ENCODE results near the gene DNMT3A.
A peak's percentile ranks its signal among the peaks of the same experiment; 100 is the strongest.

DNMT3A gene

GRCh38 chr2:25324251-25324650 is 17.5 kb downstream of the DNMT3A start:
- DNase-seq = no peak

DNA sequence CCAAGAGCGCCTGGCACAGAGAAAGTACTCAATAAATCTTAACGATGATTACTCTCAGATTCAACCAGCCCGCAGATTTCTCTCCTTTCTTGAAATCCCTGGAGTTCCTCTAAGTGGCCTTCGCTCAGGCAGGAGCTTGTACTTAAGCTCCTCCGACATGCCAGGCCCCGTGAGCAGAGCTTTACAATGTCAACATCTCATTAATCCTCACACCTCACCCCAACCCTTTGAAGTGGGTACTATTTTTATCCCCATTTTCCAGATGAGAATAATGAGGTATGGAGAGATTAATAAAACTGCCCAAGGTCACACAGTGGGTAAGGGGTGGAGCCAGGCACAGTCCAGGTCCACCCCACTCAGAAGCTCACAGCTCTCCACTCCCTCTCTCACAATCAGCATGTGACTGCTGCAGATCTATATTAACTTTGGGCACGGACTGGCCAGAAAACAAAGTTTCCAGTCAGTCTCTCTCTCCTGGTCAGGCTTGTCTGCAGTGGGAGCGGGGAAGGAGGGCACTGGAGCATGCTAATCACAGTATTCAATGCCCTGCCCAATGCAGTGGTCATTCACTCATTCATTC is 18.0 kb downstream of the DNMT3A start:
- no peak for DNase-seq

DNA sequence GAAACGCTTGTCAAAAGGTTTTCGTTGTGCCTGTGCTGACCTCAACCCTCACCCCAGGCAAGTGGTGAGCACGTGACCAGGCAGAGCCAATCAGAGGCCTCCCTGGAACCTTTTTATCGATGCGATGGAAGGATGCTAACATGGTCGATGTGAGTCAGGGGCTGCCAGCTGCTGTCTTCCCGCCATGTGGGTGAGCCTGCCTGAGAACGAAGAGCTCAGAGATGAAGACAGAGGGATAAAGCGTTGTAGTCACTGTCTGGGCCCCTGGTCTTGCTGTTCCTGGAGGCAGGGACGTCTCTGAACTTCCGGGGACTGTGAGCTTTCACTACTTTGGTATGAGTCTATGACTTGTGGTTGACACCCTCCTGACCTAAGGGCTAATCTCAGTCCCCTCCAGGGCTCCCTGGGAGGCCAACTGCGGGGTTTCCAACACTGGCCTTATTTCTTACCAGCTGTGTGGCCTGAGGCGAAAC is 18.6 kb downstream of the DNMT3A start:
- DNase-seq = peak; percentile 68

DNA sequence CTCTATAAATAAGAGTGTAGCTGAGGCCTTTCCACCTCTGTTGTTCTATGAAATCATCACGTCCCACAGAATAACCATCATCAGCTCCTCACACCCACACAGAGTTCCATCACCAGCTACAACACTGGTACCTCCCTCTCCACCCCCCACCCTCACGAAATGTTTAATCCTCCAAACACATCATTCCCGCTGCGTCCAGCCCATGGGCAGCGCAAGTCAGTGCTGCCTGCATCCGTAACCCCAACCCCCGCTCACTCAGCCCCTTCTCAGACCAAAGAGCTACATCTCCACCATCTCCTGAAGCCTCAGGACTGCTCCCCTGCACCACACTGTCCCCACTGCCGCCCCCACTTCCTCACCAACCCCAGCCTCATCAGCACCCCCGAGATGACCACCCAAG is 19.4 kb downstream of the DNMT3A start:
- DNase-seq = no peak

DNA sequence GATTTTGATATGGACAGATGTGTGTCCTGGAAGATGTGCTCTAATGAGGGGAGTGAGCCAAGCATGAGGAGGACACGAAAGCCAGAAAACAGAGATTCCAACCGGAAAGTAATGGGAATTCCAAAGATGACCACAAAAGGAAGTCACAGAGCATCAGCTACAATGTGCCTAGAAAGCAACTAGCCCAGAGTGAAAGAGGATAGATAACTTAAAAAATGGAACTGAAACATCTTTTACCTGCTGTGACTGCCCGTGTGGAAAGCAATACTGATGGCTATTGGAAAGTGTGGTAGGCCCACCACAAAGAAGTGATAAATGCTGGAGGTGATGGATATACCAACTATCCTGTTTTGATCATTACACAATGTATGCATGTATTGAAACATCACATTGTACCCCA is 21.6 kb downstream of the DNMT3A start:
- DNase-seq = no peak

- no peak for DNase-seq
Observed at GRCh38 chr2:25316101-25316500, 25.6 kb downstream of the DNMT3A start.

GRCh38 chr2:25315316-25315680 is 26.4 kb downstream of the DNMT3A start:
- DNase-seq = no peak

DNA sequence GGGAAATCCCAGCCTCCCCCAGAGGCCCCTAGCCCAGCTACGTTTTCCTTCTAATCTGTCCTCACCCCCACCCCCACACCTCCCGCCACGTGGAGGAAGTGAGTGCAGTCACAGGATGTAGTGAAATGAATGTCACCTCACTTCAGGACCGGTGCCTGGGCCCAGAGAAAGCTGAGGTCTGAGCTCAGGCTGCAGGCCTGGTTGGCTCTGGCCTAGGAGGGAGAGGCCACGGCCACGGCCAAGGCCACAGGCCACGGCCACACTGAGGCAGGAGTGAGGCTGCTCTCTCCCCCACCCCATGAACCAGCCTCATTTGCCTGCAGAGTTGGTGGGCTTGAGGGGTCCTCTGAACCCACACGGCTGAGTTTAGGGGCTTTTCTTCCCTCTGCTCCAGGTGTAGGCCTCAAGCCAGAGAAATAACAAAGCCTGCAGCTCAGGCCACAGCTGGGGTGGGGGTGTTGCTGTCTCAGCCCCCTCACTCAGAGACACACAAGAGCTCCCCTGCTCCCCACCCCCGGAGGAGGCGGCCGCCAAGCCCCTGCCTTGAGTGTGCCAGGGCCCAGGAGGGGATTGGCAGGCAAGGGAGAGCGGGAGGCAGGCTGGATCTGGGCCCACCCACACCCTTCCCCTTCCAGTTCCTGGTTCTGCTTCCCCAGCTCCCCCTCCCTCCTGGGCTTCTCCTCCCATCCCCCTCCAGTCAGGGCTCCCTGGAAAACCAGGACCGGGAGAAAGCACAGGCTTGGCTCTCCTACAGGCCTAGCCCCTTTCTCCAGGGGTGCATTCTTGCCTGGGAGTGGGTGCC is 27.0 kb downstream of the DNMT3A start:
- peak; percentile 57 for DNase-seq

DNA sequence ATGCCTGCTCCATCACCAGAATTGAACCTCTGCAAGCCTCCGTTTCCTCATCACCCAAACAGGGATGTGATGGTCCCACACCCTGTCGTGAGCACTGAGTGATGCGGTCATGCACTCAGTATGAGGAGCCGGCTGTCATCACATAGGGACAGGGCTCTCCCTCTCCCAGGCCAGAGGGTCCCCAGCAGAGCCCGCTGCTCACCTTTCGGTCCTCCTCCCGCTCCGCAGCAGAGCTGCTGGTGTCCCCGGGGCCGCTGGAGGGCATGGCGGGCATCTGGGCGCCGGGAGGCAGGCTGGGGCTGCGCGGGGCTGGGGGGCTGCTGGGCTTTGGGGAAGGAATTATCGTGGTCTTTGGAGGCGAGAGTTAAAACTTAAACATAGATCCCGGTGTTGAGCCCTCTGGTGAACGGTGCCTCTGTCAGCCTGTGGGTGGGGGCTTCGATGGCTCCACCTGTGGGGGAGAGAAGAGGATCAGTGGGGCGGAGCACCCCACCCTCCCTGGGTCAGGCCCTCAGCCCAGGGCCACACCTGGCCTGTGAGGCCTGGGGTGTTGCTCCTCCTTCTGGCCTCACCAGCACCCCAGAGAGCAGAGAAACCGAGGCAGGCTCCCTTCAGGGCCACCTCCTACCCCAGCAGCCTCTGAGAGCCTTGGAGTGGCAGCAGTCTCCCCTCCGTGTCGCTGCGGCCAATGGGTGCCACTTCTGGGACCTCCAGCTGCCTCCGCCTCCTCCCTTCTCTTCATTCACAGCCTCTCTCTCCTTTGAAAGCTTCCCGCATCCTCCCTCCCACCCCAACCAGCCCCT is 27.8 kb downstream of the DNMT3A start:
- DNase-seq = no peak

GRCh38 chr2:25312958-25313710 is 28.6 kb downstream of the DNMT3A start:
- DNase-seq = no peak

- DNase-seq = no peak
Observed at GRCh38 chr2:25311865-25312575, 29.7 kb downstream of the DNMT3A start.

- no peak for DNase-seq
Observed at GRCh38 chr2:25310965-25311864, 30.5 kb downstream of the DNMT3A start.

GRCh38 chr2:25310709-25310964 is 31.1 kb downstream of the DNMT3A start:
- no peak for DNase-seq

DNA sequence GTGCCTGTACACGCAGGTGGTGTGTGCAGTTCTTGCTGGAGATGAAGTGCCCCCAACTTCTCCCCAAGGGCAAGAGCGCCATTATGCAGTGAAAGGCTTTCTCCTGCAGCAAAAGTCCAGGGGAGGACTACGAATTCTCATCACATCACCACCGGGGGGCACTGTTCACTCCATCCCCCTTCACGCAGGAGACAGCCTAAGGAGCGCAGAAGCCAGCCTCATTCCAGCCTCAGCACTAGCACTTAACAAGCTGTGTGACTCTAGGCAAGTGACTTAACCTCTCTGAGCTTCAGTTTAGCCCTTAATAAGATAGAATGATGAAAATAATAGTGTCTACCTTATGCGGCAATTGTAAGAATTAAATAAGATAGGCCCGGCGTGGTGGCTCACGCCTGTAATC is 32.3 kb downstream of the DNMT3A start:
- peak; percentile 58 for DNase-seq

DNA sequence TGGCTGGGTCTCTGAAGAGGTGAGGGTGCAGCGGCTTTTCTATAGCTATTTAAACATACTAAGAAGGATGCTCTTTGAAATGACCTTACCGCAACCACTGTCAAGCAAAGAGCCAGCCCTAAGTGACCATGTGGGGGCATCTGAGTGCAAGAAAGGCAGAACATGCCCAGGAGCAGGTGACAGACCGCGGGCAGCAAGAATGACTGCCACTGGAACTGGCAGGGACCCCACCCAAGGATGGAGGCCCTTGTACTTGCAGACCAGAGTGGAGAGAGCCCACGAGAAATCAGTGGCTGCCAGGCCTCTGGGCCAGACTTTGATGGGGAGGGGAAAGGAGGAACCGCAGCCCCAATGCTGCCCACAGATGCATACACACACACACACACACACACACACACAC is 33.1 kb downstream of the DNMT3A start:
- no peak for DNase-seq

DNA sequence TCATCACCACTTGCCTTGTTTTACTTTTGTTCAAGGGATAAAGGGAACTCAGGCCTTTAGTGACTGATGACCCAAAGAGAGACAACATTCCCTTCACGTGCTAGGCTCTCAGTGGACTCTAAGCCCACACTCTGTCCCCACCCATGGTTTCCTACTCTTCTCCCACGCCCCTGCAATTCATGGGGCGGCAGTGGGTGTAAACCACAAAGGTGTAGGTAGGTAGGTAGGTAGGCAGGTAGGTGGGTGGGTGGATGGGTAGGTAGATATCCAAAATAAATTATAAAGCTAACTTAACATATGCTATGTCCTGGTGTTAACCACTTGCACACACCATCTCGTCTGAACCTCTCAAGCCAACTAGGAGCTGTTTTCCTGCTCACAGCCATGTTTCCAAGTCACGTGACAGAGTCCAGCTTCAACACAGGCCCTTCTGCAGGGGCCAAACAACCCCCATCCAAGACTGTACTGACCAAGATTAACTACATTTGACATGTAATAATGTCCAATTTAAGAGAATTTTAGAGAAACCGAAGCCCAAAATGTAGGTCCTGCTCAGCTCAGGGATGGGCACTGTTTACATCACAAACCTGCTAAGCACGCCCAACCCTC is 33.7 kb downstream of the DNMT3A start:
- no peak for DNase-seq

GRCh38 chr2:25306777-25307368 is 34.9 kb downstream of the DNMT3A start:
- no peak for DNase-seq

DNA sequence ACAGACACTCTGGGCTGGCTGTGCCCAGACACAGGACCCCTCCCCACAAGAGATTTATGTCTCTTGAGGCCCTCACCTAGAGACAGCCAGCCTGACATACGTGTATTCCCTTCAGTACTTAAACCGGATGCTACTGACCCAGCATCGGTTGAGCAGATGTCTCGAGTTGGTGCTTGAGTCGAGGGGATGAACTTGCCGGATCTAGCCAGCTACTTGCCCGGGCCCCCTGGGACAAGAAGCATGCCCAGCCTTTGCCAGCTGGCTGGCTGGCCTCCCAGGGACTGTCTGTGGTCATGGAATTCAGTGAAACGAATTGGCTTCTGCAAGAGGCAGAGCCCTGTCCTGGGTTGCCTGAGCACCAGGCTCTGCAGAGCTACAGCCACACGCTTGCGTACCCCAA is 36.0 kb downstream of the DNMT3A start:
- no peak for DNase-seq

DNA sequence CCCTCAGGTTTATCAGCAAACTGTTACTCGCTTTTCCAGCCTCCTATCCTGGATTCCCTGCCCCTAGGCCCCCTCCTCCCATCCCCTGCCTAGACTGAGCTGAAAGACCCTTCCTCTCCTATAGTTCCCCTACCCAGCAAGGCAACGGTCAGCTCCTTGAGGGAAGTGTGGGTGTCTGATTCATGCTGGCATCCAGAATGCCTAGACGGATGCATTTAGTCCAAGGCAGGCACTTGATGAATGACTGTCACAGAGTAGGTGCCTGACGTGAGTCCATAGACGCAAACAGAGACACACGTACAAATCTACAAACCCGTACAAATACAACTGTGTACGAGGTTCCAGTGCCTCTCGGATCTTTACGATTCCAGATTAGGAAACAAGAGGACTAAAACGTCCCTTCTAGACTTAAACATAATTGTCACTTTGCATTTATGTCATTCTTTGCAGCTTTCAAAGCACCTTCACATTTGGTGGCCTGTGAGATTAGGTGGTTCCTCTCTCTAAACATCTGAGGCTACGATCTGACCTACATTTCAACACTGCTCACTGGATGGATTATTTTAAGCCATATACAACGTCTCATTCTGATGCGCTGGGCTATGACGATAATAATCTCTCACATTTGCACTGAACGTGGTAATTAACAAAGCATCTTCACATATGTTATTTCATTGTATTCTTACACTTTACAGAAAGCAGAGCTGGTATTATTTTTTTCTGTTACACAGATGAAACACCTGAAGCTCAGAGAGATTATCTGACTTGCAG is 36.7 kb downstream of the DNMT3A start:
- DNase-seq = no peak

GRCh38 chr2:25304321-25304720 is 37.4 kb downstream of the DNMT3A start:
- DNase-seq = no peak
